Measurements from ENCODE around the gene TTLL13.
A peak's percentile ranks its signal among the peaks of the same experiment; 100 is the strongest.

Gene TTLL13, protein sequence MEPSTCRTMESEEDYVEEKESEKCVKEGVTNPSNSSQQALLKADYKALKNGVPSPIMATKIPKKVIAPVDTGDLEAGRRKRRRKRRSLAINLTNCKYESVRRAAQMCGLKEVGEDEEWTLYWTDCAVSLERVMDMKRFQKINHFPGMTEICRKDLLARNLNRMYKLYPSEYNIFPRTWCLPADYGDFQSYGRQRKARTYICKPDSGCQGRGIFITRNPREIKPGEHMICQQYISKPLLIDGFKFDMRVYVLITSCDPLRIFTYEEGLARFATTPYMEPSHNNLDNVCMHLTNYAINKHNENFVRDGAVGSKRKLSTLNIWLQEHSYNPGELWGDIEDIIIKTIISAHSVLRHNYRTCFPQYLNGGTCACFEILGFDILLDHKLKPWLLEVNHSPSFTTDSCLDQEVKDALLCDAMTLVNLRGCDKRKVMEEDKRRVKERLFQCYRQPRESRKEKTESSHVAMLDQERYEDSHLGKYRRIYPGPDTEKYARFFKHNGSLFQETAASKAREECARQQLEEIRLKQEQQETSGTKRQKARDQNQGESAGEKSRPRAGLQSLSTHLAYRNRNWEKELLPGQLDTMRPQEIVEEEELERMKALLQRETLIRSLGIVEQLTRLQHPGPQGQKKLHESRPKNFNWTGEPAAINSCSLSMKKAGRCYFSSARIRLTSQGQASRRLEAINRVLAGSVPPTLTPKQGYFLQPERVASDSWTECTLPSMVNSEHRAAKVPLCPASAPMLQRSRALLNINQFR

DNA sequence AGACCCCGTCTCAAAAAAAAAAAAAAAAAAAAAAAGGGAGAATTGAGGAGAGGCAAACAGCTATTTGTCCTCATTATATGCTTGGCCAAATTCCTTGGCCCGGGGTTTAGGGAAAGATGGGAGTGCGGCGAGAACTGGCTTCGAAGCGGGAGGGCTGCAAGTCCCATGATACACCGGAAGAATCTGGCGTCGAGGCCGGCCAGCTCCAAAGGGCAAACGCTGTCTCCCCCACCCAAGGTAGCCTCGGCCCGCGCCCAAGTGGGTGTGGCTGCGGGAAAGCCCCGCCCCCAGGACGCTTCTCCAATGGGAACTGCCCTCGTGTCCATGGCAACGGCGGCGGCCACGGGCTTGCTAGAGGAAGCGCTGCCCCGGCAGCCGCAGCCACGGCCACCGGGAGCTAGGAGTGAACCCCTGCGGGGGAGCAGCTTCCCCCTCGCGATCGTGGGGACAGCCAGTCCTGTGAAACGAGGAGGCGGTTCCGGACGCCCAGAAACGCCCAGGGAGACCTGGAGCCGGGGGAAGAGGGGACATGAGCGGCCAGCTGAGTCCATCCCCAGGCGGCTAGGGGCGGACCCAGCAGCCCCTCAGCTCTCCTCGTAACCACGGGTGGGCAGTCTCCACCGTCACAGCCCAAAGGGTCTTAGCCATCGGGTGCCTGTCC, at the start of gene TTLL13:
TTLL13 (plus strand) TSS at position 354 of the 661 bp plus-strand sequence. CDS start 1,075 bp downstream, outside the sequence.
- DNase-seq (ENCODE audit: low read depth, low spot score) = peak; percentile 58

DNA sequence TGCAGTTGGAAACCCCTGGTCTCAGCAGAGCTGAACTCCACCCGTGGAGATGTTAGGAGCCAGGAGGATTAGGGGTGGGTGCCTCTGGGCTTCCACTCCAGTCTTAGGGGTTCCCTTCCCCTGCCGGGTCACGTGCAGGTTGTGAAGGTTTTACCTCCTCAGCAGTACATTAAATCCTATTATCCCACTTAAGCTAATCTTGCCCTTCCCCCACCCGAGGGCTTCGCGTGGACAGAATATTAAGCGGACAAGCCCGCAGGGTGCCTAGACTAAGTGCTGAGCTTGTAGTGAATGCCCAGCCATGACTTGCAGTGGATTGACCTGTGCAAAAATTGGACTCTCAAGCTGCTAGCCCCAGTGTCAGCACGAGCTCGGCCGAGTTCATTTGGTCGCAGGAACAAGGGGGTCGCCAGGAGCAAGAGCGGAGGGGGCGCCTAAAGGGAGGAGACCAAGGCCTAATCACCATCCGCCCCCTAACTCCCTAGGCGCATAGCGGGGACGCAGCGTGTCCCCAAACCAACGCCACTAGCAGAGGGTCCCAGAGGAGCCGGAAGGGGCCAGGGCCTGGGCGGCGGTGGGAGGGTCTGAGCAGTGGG, 48.7 kb upstream of the TTLL13 start:
- no peak for DNase-seq (ENCODE audit: low read depth, low spot score)

DNA sequence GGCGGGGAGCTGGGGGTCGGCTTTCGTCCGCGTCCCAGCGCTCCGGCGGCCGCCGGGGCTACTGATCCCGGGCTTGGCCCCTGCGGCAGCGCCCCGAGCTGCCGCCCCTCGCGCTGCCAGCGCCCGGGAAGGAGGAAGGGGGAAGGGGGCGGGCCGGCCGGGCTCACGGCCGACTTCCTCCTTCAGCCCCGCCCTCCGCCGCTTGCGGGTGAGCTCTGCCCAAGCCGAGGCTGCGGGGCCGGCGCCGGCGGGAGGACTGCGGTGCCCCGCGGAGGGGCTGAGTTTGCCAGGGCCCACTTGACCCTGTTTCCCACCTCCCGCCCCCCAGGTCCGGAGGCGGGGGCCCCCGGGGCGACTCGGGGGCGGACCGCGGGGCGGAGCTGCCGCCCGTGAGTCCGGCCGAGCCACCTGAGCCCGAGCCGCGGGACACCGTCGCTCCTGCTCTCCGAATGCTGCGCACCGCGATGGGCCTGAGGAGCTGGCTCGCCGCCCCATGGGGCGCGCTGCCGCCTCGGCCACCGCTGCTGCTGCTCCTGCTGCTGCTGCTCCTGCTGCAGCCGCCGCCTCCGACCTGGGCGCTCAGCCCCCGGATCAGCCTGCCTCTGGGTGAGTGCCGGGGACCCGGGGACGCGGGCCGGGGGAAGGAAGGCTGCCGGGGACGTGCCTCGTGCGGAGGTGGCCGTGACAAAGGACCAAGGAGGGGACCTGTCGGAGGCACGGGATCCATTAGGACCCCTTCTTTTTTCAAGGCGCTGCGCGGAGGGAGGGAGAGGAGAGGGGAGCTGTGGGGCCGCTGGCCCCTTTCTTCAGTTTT, 48.0 kb upstream of the TTLL13 start, which contains the start of gene SEMA4B:
SEMA4B (plus strand) TSS at position 201 of the 814 bp plus-strand sequence; CDS start at position 450, 249 bp downstream.
- peak; percentile 47 for DNase-seq (ENCODE audit: low read depth, low spot score)

DNA sequence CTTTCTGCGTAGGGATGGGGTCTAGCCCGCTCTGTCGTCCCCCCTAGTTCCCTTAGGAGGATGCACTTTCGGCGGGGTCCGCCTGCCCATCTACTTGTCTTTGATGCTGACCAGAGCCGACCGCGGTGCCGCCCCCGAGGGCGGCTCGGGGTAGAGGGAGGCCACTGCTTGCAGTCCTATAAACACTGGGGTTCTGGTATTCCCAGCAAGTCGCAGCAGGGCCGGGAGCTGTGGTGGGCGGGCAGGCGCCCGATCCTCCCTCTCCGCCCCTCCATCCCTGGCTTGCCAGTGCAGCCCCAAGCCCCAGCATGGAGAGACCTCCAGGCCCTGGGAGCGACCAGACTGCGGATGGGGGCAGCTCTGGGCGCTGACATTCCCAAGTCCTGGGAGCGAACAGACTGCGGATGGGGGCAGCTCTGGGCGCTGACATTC, 47.4 kb upstream of the TTLL13 start:
- DNase-seq (ENCODE audit: low read depth, low spot score) = no peak

DNA sequence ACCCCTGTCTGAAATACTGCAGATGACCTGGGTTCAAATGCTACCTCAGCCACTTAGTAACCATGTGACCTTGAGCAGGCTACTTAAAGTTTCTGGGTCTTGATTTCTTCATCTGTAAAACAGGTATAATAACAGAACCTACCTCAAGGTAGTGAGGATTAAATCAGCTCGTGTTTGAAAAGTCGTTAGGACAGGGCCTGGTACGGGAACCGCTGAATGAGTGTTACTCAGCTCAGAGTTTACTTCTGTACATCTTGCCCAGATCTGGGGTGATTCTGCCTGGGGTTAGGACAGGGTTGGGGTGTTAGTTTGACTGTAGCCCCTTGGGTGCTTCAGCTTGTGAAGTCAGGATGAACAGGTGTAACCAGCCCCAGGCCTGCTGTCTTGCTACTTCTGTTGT, 46.4 kb upstream of the TTLL13 start:
- no peak for DNase-seq (ENCODE audit: low read depth, low spot score)

DNA sequence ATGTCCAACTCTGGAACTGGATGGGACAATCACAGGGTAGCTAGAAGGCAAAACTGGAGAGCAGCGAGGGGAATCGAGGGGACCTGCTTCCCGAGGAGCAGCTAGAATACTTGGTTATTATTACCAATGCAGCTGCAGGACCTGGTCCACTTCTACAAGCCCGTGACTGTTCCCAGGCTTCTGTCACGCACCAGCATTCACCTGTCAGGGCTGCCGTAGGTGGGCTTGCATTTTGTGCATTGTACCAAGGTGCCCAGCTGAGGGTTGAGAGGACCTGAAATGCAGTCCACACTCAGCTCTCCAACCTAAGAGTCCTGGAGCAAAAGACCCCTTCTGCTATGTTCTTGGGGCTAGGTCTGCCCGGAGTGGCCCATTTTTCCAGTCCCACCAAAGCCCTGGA, 45.9 kb upstream of the TTLL13 start:
- DNase-seq (ENCODE audit: low read depth, low spot score) = no peak

DNA sequence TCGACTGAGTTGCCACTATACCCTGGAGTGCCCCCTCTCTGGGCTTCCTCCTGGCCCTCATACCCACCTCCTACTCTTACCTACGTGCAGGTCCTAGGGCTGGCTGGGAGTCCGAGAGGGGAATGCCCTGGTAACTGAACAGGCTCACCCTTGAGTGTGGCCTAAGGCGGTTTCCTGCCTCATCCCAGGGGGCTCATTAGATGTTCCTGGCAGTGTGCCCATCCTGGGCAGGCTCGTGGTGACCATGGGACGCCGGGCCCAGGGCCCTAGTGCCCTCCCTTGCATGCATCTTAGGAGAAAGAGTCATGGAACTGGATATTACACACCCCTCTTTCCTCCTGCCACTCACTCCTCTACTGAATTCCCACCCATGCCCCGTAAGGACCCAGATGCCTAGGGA, 45.4 kb upstream of the TTLL13 start:
- DNase-seq (ENCODE audit: low read depth, low spot score) = no peak

DNA sequence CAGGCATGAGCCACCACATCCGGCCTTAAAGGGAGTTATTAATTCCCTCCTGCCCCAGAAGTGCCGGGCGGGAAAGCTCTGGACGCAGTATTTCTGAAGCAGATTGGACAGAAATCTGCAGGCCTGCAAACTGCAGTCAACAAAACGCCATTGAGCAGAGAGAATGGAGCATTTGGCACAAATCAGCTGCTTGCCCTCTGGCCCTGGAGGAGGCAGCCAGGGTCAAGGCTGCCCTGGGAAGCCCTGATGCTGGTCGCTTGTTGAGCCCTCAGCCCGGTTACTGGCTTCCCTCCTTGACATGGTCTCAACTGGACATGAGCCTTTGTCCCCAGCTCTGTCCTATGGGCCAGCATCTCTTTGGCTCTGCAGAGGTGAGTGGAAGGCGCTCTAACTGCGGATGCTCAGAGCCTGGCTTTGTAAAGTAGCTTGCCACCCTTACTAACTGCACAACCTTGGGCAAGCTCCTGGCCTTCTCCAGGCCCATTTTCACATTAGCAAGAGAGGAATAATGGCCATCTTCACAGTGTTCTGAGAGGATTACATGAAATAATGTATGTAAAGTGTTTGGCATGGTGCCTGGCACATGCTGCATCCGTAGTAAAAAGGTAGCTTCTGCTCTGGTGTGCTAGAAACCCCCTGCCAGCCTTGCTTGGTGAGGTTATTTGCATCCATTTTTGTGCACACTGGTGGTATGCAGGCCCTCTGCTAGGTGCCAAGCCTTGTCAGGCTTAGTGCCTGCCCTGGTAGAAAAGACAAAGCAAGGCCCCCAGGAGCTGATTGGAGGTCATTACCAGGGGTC, 44.1 kb upstream of the TTLL13 start:
- DNase-seq (ENCODE audit: low read depth, low spot score) = no peak

DNA sequence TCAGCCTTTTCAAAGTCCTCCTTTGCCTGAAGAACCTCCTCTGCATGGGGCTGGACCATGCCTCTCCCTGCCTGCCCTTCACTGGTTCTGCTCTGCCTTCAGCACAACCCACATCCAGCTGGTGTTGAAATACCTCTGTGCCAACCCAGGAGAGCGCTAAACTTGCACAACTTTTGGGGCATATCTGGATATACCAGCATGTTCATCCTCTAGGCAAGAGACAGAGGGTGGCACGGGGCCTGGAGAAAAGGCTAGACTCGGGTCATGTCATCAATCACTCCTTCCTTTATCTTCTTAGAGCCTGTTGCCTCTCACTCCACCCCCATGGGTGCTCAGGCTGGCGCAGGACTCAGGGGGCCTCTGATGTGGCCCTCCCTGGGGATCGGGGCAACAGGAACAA, 43.5 kb upstream of the TTLL13 start:
- no peak for DNase-seq (ENCODE audit: low read depth, low spot score)

DNA sequence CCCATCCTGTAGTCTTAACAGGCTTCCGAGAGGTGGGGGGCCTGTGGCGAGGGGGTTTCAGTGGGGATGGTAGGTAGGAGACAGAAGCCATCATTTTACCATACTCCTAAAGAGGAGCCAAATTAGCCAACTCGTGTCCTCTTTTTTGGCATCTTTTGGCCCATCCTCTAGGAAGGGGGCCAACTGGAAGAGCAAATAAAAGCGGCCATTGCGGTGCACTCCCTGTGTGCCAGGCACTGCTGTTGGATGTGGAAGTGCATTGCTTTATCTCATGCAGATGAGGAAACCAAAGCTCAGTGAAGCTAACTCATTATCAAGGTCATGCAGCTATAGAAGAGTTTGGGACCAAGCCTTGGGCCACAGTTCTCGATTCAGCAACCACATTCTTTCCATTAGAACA, 42.1 kb upstream of the TTLL13 start:
- no peak for DNase-seq (ENCODE audit: low read depth, low spot score)

DNA sequence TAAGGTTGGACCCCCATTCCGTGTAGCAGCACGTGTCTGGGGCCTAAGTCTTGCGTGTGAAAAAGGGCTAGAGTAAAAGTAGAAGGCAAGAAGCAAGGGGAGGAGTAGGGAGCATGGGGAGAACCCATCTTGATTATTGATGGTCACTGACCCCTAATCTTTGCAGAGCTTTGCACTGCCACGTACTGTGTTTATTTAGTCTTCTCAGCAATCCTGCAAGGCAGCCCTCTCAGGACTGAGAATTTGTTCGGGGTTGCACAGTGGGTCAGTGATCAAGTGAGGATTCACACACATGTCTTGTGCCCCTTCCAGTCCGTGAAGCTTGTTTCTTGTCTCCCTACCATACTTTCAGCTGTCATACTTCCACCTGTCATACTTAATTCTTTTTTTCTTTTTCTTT, 41.0 kb upstream of the TTLL13 start:
- no peak for DNase-seq (ENCODE audit: low read depth, low spot score)

DNA sequence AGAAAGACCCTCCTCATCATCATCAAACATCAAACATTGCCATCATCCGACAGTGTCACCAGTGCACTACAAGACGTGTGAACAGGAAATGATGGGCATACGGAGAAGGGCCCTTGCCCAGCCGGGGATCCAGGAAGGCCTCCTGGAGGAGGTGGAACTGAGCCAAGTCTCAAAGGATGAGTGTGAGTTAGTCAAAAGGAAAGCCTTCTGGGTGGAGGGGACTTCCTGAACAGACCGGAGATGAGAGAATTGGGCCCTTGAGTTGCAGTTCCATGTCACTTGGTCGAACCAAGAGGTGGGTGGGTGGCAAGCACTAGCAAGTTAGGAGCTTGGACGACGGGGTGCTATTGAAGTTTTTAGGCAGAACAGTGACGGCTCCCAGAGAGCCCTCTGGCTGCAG, 39.8 kb upstream of the TTLL13 start:
- no peak for DNase-seq (ENCODE audit: low read depth, low spot score)

DNA sequence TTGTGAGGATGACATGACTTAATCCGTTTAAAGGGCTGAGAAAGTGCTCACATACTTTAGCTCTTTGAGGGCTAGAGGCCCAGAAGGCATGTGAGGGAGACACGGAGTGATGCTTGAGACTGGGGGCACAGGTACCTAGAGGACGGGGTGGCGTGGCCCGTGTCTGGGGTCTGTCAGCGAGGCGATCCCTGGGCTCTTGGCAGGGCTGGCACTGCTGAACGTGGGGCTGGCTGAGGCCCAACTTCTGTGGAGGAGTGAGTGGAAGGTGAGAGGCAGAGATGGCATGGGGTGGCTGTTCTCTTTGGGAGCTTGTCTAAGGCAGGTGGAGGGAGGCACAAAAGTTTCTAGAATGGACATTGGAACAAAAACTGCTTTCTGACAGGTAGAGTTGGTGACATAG, 38.8 kb upstream of the TTLL13 start:
- no peak for DNase-seq (ENCODE audit: low read depth, low spot score)

DNA sequence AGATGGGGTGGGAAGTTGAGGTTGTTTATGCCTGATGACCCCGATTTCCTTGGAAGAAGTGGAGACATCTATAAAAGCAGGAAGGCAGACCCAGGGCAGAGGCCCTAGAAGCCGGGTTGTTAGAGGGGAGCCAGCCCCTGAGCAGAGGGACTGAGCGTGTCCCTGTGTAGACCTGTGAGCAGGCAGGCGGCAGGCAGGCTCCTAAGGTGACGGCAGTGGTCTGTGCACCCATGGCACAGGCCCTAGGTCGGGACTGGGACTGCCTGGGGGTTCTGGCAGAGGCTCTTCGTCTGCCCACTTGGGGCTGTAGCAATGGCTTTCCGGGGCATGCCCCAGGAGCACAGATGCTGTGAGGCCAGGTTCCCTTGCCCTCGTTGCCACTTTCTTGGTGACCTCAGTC, 38.3 kb upstream of the TTLL13 start:
- DNase-seq (ENCODE audit: low read depth, low spot score) = no peak

DNA sequence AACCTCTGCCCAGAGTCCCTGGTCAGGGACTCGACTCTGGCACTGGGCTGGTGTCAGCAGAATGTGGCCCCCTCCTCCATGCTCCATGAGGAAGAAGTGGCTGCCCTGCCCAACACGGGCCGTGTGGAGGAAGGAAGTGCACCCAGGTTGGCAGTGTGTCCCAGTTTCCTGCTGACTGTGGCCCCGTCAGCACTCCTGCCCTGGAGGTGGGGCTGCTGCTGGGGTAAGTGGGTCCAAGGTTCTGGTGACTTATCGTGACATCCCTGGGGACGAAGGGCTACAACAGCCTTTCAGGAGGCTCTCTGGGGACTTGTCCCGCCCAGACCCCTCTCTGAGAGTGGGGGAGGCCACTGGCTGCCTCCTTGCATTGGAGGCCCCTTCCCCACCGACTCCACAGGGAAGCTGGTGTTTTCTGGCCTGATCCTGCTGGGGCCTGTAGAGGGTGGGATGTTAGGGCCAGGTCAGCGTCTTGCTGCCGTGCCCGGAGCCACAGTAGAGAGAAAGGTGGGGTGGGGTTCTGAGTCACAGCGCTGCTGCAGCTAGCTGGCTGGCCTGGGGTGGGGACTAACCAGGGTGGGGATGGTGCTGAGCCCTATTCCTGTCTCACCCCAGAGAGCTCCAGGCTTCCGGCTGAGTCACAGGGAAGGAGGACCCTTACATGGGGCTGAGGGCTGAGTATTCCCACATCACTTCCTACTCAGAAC, 37.8 kb upstream of the TTLL13 start:
- no peak for DNase-seq (ENCODE audit: low read depth, low spot score)

DNA sequence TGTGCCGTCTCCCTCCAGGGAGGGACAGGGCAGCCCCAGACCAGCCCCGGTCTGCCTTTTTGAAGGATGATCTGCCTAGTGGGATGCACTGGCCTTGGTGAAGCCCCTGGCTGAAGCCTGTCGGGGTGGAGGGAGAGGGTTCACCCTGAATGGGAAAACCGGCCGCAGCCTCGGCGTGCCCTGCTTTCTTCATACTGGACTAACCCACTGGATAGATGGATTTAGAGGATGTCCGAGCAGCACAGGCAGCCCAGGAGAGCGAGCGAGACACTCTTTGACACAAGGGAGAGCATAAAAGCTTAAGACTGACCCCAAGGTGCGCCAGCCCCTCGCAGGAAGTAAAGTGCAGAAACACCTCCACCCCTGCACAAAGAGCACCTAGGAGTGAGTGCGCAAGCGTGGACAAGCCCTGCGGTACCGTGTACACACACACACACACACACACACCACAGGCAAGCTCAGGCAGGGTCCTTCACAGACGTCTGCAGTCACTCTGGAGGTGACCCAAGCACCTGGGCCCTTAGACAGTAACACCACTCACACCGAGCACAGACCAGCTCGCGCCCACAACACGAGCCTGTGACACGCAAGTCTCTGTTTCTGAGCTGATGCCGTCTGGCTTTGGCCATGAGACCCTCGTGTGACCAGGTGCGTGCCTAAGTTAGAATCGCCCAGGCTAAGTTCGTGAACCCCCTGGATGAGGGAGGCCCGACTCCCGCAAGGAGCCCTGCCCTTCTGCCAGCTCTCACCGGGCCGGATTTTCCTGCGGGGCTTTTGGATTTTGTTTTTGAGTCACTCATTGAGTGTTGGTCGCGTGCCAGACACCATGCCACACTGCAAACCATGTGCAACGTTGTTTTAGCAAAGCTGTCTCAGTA, 36.9 kb upstream of the TTLL13 start:
- DNase-seq (ENCODE audit: low read depth, low spot score) = no peak

DNA sequence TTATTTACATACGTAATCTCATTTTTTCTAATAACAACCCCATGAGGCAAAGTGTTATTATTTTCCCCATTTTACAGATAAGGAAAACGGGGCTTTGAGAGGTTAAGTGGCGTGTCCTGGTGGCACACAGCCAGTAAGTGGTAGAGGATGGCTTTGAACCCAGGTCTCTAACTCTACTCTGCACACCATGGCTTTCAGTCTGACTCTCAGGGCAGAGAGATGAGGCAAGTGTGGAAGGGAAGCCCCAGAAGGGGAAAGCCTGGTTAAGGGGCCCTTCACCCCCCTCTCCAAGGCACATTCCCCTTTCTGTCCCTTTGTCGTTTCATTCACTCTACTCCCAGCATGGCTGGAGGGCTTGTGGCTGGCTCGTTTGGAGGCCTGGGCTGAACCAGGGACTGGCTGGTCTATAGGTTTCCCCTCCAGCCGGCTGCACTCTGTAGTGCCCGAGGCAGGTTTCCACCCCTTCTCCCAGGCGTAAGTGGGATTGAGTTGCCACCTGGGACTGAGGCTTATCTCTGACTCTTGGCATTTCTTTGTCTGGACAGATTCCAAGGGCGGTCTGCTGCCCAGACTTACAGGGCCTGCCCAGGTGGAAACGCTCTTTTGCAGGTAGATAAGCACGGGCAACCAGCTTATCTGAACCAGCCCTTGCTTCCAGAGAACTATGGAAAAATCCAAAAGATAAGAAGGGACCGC, 36.1 kb upstream of the TTLL13 start:
- DNase-seq (ENCODE audit: low read depth, low spot score) = no peak

DNA sequence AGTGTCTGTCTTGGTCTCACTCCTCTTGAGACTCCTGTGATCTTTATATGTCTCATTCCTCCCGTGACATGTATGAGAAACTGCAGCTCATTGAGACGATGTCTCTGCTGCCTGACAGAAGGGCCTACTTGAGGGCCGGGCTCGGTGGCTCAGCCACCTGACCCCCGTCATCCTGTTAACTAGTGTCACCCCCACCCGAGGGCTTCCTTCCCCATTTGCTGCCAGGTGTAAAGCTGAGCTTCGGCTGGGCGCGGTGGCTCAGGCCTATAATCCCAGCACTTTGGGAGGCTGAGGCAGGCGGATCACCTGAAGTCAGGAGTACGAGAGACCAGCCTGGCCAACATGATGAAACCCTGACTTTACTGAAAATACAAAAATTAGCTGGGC, 35.5 kb upstream of the TTLL13 start:
- no peak for DNase-seq (ENCODE audit: low read depth, low spot score)
